ENCODE data around the gene KLK5.

DNA sequence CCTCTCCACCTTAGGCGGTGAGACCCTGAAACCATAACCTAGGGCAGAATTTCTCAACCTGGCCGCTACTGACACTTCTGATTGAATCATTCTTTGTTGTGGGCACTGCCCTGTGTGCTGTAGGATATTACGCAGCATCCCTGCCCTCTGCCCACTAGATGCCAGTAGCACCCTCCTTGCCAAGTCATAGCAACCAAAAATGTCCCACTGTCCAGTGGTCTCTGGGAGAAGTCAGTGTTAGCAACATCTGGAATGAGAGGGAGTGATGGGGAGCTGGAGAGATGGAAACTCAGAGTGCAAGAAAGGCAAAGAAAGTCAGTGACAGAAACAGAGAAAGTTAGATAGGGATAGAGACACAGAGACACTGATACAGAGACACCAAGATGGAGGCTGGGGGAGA, 55.2 kb downstream of the KLK5 start:
- TF ChIP-seq, protein P1, sequence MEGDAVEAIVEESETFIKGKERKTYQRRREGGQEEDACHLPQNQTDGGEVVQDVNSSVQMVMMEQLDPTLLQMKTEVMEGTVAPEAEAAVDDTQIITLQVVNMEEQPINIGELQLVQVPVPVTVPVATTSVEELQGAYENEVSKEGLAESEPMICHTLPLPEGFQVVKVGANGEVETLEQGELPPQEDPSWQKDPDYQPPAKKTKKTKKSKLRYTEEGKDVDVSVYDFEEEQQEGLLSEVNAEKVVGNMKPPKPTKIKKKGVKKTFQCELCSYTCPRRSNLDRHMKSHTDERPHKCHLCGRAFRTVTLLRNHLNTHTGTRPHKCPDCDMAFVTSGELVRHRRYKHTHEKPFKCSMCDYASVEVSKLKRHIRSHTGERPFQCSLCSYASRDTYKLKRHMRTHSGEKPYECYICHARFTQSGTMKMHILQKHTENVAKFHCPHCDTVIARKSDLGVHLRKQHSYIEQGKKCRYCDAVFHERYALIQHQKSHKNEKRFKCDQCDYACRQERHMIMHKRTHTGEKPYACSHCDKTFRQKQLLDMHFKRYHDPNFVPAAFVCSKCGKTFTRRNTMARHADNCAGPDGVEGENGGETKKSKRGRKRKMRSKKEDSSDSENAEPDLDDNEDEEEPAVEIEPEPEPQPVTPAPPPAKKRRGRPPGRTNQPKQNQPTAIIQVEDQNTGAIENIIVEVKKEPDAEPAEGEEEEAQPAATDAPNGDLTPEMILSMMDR (IDR thresholded peaks at IDR 0.05; ENCODE audit: low read depth, low read length, missing input control) = no peak
- TF ChIP-seq HNF4A (conservative IDR thresholded peaks at IDR 0.05) (no peak), TAF1 (conservative IDR thresholded peaks at IDR 0.05) (no peak), HNF4G (IDR thresholded peaks at IDR 0.05) (no peak), MAX (IDR thresholded peaks at IDR 0.05) (no peak), EGR1 (IDR thresholded peaks at IDR 0.05; ENCODE audit: low read depth in 2 of 2) (no peak)

All from liver (tissue), 3 donors.